HUES64 (cell line): ENCODE results near the gene EIF4E.
"Not testable (repeated sequence)": the region's sequence is repeated elsewhere in the genome, so short reads cannot be mapped to it uniquely, and the experiment has no call there.

ENCODE experiments used
- H3K27ac ChIP-seq: 2 replicates; pipeline ENCODE4 v1.7.0; 2013; ENCODE audit warnings: low read depth, low read length, inconsistent platforms
- H3K27me3 ChIP-seq: 2 replicates; pipeline ENCODE4 v1.6.1; 2013; ENCODE audit warnings: mild to moderate bottlenecking, low read length; ENCODE audit not compliant: insufficient read depth
- H3K36me3 ChIP-seq: 2 replicates; pipeline ENCODE4 v1.6.1; 2013; ENCODE audit warnings: mild to moderate bottlenecking, low read length; ENCODE audit not compliant: insufficient read depth
- H3K4me1 ChIP-seq: 2 replicates; pipeline ENCODE4 v1.6.1; 2013; ENCODE audit warnings: mild to moderate bottlenecking, low read length, moderate library complexity; ENCODE audit not compliant: insufficient read depth
- H3K4me3 ChIP-seq: 2 replicates; pipeline ENCODE4 v1.5.1; 2013; ENCODE audit warnings: mild to moderate bottlenecking, low read length, moderate library complexity
- H3K9ac ChIP-seq: 2 replicates; pipeline ENCODE4 v1.6.1; 2013; ENCODE audit warnings: mild to moderate bottlenecking, low read depth, low read length
- H3K9me3 ChIP-seq: 2 replicates; pipeline ENCODE4 v1.6.1; 2013; ENCODE audit warnings: low read depth, low read length; ENCODE audit not compliant: insufficient read depth
- WGBS: fragments of 150-250, 120-280 bp; methylation state at CpG from one replicate; pipeline ENCODE4 v1.1.7; 2013; ENCODE audit warnings: missing lambda C conversion rate; 5-methylcytosine and 5-hydroxymethylcytosine counted together

The EIF4E gene

DNA sequence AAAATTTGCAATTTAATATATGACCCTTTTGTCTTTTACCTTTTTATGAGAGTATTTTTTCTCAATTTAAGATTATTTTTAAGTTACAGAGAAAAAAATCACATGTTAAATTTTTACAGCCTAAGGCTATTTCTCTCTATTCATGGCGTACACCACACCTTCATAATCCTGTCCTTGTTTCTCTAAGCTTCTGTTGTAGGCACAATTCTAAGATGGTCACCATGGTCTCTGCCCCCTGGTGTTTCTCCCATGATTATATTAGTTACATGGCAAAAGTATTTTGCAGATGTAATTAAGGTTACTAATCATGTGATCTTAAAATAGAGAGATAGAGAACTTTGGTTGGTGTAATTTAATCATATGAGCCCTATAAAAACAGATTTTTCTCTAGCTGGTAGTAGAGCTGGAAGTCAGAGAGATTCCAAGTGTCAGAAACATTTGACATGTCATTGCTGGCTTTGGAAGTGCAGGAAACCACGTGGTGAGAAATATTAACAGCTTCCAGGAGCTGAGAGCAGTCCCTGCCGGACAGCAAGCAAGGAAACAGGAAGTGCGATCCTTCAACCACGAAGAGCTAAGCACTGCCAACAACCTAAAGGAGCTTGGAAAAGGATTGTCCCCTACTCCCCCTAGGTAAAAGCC is 89.8 kb downstream of the EIF4E start:
- no peak overlapping the region for H3K4me3 ChIP-seq
- no peaks in the 10 kb centered on the region for H3K27me3 ChIP-seq
- peaks cover 6% of the 10 kb centered on the region for H3K9me3 ChIP-seq
- no peak overlapping the region for H3K27ac ChIP-seq
- H3K4me1 ChIP-seq: no peaks in the 10 kb centered on the region
- 78% methylated on average over 5 of the region's 5 CpGs for WGBS
- H3K9ac ChIP-seq: no peak overlapping the region
- no peaks in the 10 kb centered on the region for H3K36me3 ChIP-seq

DNA sequence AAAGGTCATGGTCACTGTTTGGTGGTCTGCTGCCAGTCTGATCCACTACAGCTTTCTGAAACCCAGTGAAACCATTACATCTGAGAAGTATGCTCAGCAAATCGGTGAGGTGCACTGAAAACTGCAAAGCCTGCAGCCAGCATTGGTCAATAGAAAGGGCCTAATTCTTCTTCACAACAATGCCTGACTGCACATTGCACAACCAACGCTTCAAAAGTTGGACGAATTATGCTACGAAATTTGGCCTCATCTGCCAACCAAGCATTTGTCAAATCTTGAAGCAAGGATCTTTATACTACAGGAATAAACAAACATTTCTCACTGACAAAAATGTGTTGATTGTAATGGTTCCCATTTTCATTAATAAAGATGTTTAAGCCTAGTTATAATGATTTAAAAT is 90.4 kb downstream of the EIF4E start:
- 93% methylated on average over 4 of the region's 4 CpGs for WGBS
- H3K27ac ChIP-seq: no peak overlapping the region
- peaks cover 2% of the 10 kb centered on the region; the same call in 1 of the 2 replicates for H3K9me3 ChIP-seq
- H3K4me3 ChIP-seq: no peak overlapping the region
- H3K4me1 ChIP-seq: no peaks in the 10 kb centered on the region
- H3K9ac ChIP-seq: no peak overlapping the region
- H3K27me3 ChIP-seq: no peaks in the 10 kb centered on the region
- no peaks in the 10 kb centered on the region for H3K36me3 ChIP-seq

- 83% methylated on average over 1 of the region's 1 CpG for WGBS
- H3K27ac ChIP-seq: no peak overlapping the region
Measured at GRCh38 chr4:98833384-98833783, 95.5 kb downstream of the EIF4E start.

GRCh38 chr4:98831036-98831435 is 97.9 kb downstream of the EIF4E start:
- H3K9ac ChIP-seq, H3K4me3 ChIP-seq, H3K9me3 ChIP-seq, H3K4me1 ChIP-seq, H3K27me3 ChIP-seq, H3K27ac ChIP-seq, H3K36me3 ChIP-seq: not testable (repeated sequence)
- WGBS: 100% methylated on average over 1 of the region's 1 CpG

More at GRCh38 chr4:98833384-98833783, 95.5 kb downstream of the EIF4E start:
- Histone ChIP-seq H3K4me1 (no peaks in the 10 kb centered on the region), H3K36me3 (no peaks in the 10 kb centered on the region), H3K4me3 (no peak overlapping the region), H3K9ac (no peak overlapping the region), H3K27me3 (no peaks in the 10 kb centered on the region), H3K9me3 (no peaks in the 10 kb centered on the region)
